Stimulated activated CD4-positive, alpha-beta T cell treated with anti-CD3 and anti-CD28 coated beads, TNF-alpha, amount 100 ng/mL, for 24 hours (primary cell): ENCODE data around the gene FOXP1.
"Not testable (repeated sequence)": the region's sequence is repeated elsewhere in the genome, so short reads cannot be mapped to it uniquely, and the experiment has no call there.

ENCODE experiments used
- DNase-seq, 3 experiments: peaks; one replicate each; pipeline ENCODE4 v3.0.0-alpha.2; 2020; ENCODE audit warnings: low read depth in 3 of 3

Gene FOXP1

GRCh38 chr3:71451812-71452211 is 131.7 kb downstream of the FOXP1 start:
- no peak for DNase-seq

DNA sequence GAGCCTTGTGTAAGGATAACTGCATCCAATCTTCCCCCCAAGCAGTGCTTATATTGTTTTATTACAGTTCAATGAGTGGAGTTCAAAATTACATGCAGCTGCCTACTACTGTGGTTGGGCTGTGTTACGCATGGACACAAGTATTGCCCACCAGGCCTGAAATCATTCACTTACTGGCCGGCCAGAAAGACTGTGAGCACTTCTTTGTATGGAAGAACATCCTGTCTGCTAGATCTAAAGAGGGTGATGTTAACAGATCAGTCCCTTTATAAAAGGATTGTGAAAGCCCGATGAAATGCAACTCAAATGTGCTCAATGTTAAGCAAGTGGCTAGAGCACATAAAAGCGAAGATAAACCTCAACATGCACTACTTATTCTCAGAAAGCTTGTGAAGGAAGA is 132.5 kb downstream of the FOXP1 start:
- DNase-seq: no peak

DNA sequence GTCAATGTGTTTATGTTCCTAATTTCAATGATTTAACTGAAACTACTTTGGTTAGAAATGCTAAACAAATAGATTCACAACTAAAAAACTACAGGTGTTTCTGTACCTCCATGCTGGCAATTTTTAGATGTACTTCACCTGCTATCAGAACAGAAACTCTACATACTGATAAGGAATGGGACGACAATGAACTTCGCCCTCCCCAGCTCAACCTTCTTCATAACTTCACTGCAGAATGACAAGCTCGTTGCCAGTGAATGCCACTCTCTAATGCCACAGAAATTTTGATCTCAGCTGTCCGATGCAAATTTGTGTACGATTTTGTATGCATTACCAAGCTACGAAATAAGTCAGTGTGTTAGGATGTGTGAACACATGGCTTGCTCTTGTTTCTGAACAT is 133.4 kb downstream of the FOXP1 start:
- DNase-seq: no peak

- no peak for DNase-seq
Measured at GRCh38 chr3:71447803-71448202, 135.7 kb downstream of the FOXP1 start.

DNA sequence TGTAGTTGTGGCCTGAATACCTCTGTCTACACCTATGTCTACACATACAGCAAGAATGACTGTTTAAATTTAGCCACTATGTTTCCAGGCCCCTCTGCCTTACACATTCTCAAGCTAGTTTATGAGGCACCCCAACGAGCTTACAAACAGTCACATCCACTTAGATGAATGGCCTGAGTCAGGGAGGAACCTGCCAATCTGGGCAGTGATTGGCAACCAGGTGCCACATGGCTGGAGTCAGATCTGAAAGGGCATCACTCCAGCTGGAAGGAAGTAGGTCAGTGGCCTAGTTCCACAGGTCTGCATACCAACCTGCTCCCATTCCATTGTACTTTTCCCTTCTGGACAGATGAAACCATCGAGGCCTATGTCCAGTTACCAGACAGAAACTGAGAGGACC is 136.3 kb downstream of the FOXP1 start:
- no peak for DNase-seq

DNA sequence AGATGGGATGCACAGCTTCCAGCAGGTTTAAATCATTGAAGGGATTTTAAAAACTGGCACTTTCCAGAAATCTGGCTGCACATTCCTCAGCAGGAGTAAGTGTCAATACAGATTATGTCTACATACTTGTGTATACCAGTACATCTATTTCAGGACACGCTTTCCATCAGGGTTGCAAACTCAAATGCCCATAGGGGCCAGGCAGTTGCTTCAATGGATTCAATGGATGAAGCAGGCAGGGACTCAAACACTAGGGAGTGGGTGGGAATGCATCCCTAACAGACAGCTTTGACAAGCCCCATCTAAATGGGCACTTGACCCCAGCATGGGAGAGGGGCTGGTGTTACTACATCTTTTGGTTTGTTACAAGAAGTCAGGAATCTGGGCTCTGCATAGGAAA is 136.8 kb downstream of the FOXP1 start:
- DNase-seq: no peak

DNA sequence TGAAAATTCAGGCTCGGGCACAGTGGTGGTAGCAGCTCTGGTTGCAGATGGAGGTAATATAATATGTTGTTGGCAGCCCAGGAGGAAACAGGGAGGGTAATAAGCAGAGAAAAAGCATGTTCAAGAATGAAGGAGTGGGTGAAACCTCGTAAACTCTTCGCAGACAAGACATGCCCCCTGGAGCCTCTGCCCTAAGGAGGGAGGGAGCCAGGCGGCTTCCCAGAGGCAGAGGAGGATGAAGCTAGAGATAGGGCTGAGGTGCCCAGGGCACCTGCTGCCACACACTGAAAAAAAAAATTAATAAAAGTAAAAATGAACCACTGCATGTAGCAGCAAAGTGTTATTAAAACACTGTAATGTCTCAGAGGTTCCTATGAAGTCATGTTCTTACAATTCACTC is 137.3 kb downstream of the FOXP1 start:
- no peak for DNase-seq

DNA sequence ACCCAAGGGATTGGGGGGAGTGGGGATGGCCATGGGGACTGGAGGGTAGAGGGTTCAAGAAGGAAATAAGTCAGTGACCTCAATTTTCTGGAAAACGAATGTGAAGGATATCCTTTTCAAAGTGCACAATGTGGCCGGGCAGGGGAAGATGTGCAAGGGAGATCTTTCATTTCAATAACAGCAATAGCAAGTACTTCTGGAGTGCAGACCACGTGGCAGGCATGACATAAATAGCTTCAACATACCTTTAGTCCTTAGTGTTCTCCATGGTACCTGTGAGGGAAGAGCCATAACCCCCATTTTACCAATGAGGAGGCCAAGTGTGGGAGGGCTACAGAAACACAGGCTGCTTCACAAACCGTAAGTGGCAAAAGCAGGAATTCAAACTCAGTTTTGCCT is 138.7 kb downstream of the FOXP1 start:
- no peak for DNase-seq

- peak in 1 of 3 experiments; percentile 53 for DNase-seq
Measured at GRCh38 chr3:71444028-71444860, 139.3 kb downstream of the FOXP1 start.

GRCh38 chr3:71443332-71443731 is 140.2 kb downstream of the FOXP1 start:
- DNase-seq: no peak

DNA sequence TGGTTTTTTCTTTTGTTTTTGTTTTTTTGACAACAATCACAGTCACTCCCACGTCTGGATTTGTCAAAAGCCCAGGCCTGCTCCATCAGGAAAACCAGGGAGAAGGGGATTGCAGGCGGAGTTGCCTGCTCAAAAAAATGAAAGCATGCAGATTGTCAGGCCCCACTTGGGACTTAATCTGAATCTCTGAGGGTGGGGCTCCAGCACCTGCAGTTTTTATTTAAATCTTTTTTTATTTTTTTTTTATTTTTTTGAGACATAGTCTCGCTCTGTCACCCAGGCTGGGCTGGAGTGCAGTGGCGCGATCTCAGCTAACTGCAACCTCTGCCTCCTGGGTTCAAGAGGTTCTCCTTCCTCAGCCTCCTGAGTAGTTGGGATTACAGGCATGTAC is 140.9 kb downstream of the FOXP1 start:
- DNase-seq: no peak

GRCh38 chr3:71441925-71442651 is 141.4 kb downstream of the FOXP1 start:
- DNase-seq: no peak

GRCh38 chr3:71441217-71441924 is 142.2 kb downstream of the FOXP1 start:
- DNase-seq: no peak

GRCh38 chr3:71438904-71439303 is 144.6 kb downstream of the FOXP1 start:
- no peak for DNase-seq

GRCh38 chr3:71438071-71438685 is 145.3 kb downstream of the FOXP1 start:
- DNase-seq: no peak

GRCh38 chr3:71436337-71436736 is 147.2 kb downstream of the FOXP1 start:
- DNase-seq: no peak

DNA sequence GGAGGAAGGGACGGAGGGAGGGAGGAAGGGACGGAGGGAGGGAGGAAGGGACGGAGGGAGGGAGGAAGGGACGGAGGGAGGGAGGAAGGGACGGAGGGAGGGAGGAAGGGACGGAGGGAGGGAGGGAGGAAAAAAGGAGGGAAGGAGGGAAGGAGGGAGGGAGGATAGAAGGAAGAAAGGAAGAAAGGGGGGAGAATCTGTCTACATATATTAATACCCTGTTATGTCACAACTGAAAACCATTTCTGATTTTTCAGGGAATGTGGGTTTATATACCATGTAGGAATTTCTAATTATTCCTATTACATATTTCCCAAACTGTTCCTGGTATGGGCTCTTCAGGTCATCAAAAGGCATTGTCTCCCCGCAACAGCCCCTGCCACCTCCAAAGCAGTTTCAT is 147.7 kb downstream of the FOXP1 start:
- DNase-seq: not testable (repeated sequence)

- DNase-seq: no peak
Measured at GRCh38 chr3:71433631-71434030, 149.9 kb downstream of the FOXP1 start.

DNA sequence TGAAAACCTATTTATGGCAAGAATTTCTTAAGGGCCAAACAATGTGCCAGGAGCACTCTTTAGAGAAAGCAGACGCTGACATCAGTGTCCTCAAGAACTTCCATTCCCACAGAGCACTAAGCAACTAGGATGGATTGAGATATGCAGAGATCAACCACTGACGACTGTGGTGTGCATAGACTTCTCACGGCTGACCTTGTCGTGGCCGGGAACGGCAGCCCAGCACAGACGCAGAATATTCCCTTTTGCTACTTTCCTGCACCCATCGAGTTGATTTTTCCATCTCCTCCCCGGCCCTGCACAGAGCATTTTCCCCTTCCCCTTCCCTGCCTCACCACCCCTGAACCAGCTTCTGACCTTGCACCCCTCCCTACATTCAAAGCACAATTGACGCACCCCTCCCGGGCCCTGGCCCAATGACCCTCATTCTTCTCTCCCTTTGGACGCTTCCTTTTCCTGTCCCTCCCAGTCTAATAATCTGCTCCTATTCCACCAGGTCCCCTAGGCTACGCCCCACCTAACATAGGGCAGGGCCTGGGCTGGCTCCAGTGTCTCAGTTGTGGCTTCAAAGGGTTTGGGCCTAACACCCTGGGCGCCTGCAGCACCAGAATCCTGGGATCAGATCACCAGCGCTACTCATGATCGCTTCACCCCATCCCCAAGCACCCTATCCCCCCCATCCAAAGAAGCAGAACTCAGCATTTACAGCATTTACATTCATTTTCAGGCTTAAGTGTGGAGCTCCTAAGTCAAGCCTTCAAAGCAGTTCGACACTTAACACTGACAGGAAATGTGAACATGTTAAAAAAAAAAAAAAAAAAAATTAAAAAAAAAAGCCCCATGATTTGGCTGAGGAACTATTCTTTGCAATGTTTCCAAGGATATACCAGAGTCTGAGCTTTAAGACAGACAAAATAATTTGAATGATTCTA is 151.2 kb downstream of the FOXP1 start:
- DNase-seq: no peak

DNA sequence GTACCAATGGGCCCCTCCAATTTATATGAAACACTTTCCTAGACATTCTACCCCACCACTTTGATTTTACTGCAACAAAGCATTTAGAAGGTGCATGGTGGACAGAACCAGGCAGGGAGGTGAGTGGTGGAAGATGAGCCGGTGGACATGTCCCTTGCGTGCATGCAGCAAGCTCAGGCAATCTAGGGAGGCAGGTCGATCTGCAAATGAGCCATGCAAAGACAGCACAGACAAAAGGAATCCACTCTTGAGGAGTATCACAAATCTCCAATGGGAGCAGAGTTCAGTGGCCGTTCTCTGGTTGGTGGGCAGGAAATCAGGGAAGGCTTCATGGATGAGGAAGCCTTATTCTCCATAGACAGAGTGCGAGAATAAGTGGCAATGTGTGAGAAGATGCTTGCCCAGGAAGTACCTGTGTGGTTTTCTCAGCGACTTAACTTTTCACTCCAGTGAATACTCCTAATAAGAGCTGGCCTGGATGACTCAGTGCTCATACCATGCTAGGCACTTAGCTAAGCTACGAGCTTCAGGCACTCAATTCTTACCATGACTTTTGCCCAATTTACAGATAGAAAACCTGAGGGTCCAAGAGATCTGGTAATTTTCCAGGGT is 152.5 kb downstream of the FOXP1 start:
- no peak for DNase-seq

GRCh38 chr3:71429597-71429988 is 153.9 kb downstream of the FOXP1 start:
- no peak for DNase-seq
